ENCODE results near the gene EFNA3.

Gene EFNA3

DNA sequence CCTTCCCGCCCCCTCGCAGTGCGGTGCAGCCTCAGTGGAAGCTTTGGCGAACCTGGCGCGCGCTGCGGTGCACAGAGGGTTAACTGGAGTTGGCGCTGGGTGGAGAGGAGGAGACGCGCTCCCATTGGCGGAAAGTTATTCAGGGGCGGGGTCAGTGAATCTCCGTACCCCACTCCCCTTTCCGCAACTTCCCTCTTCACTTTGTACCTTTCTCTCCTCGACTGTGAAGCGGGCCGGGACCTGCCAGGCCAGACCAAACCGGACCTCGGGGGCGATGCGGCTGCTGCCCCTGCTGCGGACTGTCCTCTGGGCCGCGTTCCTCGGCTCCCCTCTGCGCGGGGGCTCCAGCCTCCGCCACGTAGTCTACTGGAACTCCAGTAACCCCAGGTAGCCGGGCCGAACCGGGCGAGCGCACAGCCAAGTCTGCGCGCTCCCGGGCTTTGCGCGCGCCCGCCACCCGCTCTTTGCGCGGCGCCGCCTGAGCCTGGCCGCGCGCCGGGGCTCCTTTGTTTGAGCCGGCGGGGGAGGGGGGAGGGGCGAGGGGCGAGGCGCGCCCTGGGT, 15.0 kb upstream of the EFNA3 start, which contains the start of gene EFNA4:
Gene EFNA4 (plus strand): TSS at position 191 of the 561 bp plus-strand sequence. CDS start 84 bp downstream, at position 275.
- TF ChIP-seq, protein P1, sequence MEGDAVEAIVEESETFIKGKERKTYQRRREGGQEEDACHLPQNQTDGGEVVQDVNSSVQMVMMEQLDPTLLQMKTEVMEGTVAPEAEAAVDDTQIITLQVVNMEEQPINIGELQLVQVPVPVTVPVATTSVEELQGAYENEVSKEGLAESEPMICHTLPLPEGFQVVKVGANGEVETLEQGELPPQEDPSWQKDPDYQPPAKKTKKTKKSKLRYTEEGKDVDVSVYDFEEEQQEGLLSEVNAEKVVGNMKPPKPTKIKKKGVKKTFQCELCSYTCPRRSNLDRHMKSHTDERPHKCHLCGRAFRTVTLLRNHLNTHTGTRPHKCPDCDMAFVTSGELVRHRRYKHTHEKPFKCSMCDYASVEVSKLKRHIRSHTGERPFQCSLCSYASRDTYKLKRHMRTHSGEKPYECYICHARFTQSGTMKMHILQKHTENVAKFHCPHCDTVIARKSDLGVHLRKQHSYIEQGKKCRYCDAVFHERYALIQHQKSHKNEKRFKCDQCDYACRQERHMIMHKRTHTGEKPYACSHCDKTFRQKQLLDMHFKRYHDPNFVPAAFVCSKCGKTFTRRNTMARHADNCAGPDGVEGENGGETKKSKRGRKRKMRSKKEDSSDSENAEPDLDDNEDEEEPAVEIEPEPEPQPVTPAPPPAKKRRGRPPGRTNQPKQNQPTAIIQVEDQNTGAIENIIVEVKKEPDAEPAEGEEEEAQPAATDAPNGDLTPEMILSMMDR (conservative IDR thresholded peaks at IDR 0.05), result no peak
- H3K27ac ChIP-seq, result peak within 1 kb of the TSS; percentile 65

DNA sequence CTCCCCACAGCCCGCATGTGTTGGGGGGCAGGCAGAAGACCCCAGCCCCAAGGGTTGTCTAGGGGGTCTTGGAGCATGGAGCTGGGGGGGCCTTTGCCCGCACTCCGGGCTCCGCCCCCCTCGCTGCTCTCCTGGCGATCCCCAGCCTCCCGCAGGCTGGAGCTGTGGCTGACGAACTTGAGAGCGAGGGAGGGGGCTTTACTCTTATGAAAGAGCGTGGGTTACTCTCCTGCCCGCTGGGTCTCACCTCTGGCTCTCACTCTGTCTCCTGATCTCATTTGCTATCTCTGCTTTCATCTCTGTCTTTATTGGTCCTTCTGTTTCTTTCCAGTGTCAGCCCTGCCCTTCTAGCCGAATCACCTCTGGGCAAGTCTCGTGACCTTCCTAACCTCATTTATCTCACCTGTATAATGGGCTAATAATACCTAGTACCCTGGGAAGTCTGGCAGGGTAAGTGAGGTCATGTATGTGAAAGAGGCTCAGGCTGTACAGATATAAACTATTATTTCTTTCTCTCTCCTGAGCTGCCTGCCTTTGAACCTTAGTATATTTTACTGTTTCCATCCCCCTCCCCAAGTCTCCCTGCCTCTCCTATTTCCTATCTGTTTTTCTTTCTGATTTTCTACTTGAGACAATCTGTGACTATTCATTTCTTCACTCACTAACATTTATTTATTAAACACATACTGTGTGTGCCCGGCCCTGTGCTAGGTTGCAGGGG, 14.4 kb upstream of the EFNA3 start:
- TF ChIP-seq, protein P1 (conservative IDR thresholded peaks at IDR 0.05), result no peak
- H3K27ac ChIP-seq, result peak overlapping the region; percentile 65

DNA sequence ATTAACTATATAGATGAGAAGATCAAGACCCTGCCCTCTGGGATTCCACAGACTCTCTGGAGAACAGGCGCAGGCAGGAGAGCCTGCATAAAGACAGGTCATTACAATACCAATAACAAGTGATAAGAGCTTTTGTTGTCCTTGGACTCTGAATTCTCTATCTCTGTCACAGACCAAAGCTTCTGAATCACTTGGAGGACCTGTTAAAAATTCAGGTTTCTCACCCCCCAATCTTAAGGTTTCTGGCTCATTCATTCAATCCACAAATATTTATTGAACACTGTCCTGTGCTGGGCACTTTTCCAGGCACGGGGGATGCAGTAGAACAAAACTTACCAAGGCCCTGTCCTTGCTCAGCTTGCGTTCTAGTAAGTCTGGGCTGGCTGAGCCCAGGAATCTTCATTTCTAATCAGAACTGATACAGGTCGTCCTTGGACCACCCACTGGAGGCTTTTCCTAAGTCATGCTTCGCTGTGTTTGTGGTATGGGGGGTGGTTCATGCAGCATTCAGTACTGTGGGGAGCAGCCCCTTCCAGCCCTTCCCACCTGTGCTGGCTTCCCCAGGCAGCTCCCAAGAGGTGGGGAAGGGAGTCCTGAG, 13.7 kb upstream of the EFNA3 start:
- TF ChIP-seq, protein P1 (conservative IDR thresholded peaks at IDR 0.05), result no peak
- H3K27ac ChIP-seq, result no peak overlapping the region; the same call in 1 of the 2 replicates

DNA sequence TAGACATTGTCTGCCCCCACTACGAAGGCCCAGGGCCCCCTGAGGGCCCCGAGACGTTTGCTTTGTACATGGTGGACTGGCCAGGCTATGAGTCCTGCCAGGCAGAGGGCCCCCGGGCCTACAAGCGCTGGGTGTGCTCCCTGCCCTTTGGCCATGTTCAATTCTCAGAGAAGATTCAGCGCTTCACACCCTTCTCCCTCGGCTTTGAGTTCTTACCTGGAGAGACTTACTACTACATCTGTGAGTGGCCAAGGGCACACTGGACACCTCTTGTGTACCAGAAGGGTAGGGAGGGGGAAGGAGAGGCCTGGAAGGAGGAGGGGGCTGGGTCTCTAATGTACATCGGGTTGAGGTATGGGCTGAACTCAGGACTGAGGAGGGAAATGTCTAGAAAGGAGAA, 11.9 kb upstream of the EFNA3 start:
- no peak overlapping the region for H3K27ac ChIP-seq
- TF ChIP-seq, protein P1 (conservative IDR thresholded peaks at IDR 0.05), result no peak

DNA sequence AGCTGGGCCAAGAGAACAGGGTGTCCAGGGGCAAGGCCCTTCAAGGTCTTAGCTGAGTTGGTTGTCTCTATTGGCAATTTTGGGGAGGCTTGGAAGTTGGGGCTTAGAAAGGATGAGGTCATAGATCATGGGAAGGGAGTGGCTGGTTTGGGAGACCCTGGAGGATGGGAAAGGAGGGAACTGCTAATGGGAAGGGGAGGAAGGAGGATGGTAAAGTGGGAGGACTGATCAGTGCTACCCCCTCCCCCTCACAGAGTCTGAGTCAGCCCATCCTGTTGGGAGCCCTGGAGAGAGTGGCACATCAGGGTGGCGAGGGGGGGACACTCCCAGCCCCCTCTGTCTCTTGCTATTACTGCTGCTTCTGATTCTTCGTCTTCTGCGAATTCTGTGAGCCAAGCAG, 10.0 kb upstream of the EFNA3 start:
- no peak overlapping the region for H3K27ac ChIP-seq
- TF ChIP-seq, protein P1 (conservative IDR thresholded peaks at IDR 0.05), result no peak

DNA sequence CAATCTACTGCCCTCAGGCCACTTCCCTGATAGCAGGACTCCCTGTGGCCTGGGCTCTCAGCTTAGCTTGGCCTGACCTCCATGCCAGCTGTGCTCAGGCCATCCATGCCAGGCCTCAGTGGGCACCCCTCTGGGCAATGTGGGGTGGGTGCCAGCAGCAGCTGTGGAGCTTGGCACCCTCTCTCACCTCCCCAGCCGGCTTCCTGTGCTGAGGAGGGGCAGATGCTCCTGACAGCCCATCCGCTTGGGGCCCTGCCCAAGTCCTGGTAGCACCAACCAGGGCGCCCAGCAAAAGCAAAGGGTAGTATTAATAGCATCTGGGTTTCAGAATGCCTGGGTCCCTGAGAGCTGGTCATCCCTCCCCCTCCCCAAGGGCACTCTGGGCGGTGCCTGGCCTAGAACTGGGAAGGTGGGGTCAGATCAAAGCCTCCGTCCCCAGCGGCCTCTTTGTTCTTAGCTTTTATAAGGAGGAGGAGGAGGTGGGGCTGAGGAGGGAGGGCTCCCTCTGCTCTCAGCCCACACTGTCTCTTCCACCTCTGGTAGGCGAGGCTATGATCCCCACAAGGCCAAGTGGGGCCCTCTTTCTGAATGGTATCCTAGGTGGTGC, 9.0 kb upstream of the EFNA3 start:
- TF ChIP-seq, protein P1 (conservative IDR thresholded peaks at IDR 0.05), result no peak
- peak overlapping the region; percentile 61 for H3K27ac ChIP-seq

DNA sequence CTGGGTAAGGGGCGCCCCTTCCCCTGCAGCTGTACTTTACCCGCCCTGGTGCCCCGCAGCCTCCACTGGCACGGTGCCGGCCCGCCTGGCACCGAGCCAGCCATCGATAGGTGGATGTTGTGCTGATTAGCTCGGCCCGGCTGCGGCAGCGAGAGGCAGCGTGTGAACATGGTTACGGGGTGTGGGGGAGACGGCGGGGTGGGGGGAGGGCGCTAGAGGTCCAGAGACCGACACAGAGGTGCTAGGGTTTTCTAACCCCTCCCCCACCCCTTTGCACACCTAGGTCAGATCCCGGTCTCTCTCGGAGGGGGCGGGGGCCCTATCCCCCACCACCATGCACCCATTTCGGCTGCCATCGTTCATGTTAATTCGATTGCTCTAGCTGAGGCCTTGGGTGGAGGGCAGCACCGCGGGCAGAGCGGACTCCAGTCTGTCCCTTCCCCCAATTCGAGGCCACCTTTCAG, 8.4 kb upstream of the EFNA3 start:
- TF ChIP-seq, protein P1 (conservative IDR thresholded peaks at IDR 0.05), result no peak
- H3K27ac ChIP-seq, result peak overlapping the region; percentile 61

Data from VCaP (cell line).